Activated T-helper 1 cell treated with anti-CD3 and anti-CD28 coated beads, Interleukin-12 subunit alpha, Interleukin-12 subunit beta, Interleukin-2, Interleukin-4 antibody, amounts not matched to agents 30 ng/mL and 10 ng/mL and 1 ng/mL, durations not matched to agents 14 hours and 24 hours and 36 hours (primary cell): ENCODE data around the gene ACOT12. TPM values are rescaled to one million over a fixed set of nuclear protein-coding genes. Genes with fewer than 3 reads are reported as not detected.

Source experiments
- DNase-seq: peaks from one replicate; pipeline ENCODE4 v3.0.0; 2021; ENCODE audit warnings: low spot score
- H3K27ac Mint-ChIP-seq: one replicate; pipeline ENCODE4 v1.8.0; 2021; ENCODE audit warnings: mild to moderate bottlenecking, mixed read lengths
- H3K27me3 Mint-ChIP-seq: one replicate; pipeline ENCODE4 v1.8.0; 2022; ENCODE audit warnings: mild to moderate bottlenecking, moderate library complexity, mixed read lengths; ENCODE audit not compliant: insufficient read depth
- H3K36me3 Mint-ChIP-seq: one replicate; pipeline ENCODE4 v1.8.0; 2021; ENCODE audit warnings: low read depth, mixed read lengths
- H3K4me1 Mint-ChIP-seq: one replicate; pipeline ENCODE4 v1.8.0; 2021; ENCODE audit warnings: low read depth, mixed read lengths
- H3K4me3 Mint-ChIP-seq: one replicate; pipeline ENCODE4 v1.8.0; 2021; ENCODE audit warnings: mild to moderate bottlenecking, moderate library complexity, mixed read lengths
- H3K9me3 Mint-ChIP-seq: one replicate; pipeline ENCODE4 v1.8.0; 2021; ENCODE audit warnings: mixed read lengths
- intact Hi-C: fragments of 100-400 bp; cut with micrococcal nuclease; formaldehyde crosslinking; loops from one replicate; pipeline ENCODE4 v1.15.1; 2024
- total RNA-seq: library from RNA; stranded (reverse); gene quantifications from 2 replicates; pipeline ENCODE4 v1.2.3, GENCODE V29; 2022

ACOT12 gene
- total RNA-seq, 1 donor from 2014 or later, result not detected

GRCh38 chr5:81393430-81393782 is 528 bp downstream of the ACOT12 start:
- H3K27me3 Mint-ChIP-seq, result peaks cover 41% of the 10 kb centered on the region

DNA sequence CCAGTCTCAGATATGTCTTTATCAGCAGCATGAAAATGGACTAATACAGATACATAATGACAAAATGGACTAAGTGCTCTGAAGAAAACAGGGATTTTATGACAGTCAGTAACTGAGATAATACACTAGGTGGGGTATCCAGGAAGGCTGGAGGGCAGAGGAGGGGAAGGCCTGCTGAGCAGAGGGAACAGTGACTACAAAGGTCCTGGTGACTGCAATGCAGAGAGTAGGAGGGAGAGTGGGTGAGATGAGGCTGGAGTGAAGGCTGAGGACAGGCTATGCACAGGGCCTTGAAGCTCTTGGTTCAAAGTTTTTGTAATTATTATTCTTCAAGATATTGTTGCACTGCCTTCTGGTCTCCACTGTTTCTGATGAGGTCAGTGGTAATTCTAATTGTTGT is 4.9 kb downstream of the ACOT12 start:
- Mint-ChIP-seq H3K9me3 (no peaks in the 10 kb centered on the region), H3K4me3 (no peak overlapping the region), H3K27ac (no peak overlapping the region), H3K36me3 (no peaks in the 10 kb centered on the region), H3K4me1 (no peaks in the 10 kb centered on the region), H3K27me3 (peaks cover 25% of the 10 kb centered on the region)
- no peak for DNase-seq
- intact Hi-C loops, result no loop called here

More at GRCh38 chr5:81393430-81393782, 528 bp downstream of the ACOT12 start:
- Mint-ChIP-seq H3K9me3 (peaks cover 5% of the 10 kb centered on the region), H3K27ac (no peak overlapping the region), H3K4me1 (no peaks in the 10 kb centered on the region), H3K4me3 (no peak overlapping the region), H3K36me3 (no peaks in the 10 kb centered on the region)
- intact Hi-C loops, result no loop called here
- DNase-seq, result no peak

DNA sequence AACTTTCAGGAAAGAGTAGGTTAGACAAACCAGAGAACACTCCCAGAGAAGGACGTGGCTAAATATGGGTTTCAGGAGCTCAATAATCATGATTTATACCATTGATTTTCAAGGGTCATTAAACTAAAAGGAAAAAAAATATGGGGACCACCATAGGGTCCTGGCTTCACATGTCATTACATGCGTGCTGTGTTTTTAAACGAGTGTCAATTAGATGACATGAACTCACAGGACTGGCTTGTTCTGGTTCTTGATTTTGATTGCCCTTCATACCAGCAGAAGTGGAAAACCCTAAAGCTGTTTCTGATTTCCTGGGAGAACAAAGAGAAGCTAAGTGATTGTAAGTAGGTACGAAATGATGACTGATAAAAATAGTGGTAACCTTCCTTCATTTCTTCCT is 5.8 kb downstream of the ACOT12 start:
- intact Hi-C loops, result no loop called here
- peaks cover 21% of the 10 kb centered on the region for H3K27me3 Mint-ChIP-seq
- no peak for DNase-seq
- H3K36me3 Mint-ChIP-seq, result no peaks in the 10 kb centered on the region
- H3K27ac Mint-ChIP-seq, result no peak overlapping the region
- no peaks in the 10 kb centered on the region for H3K9me3 Mint-ChIP-seq
- no peak overlapping the region for H3K4me3 Mint-ChIP-seq
- no peaks in the 10 kb centered on the region for H3K4me1 Mint-ChIP-seq

DNA sequence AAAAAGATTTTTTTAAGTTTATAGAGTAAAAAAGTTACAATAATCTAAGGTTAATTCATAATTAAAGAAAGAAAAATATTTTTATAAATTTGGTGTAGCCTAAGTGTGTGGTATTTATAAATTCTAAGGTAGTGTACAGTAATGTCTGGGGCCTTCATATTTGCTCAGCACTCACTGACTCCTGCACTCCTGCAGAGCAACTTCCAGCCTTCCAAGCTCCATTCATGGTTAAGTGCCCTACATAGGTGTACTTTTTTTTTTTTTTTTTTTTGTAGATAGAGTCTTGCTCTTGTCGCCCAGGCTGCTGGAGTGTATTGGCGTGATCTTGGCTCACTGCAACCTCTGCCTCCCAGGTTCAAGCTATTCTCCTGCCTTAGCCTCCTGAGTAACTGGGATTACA is 10.1 kb downstream of the ACOT12 start:
- intact Hi-C loops, result no loop called here
- H3K9me3 Mint-ChIP-seq, result no peaks in the 10 kb centered on the region

GRCh38 chr5:81371354-81371876 is 22.5 kb downstream of the ACOT12 start:
- Mint-ChIP-seq H3K36me3 (no peaks in the 10 kb centered on the region), H3K4me1 (no peaks in the 10 kb centered on the region), H3K27me3 (peaks cover 16% of the 10 kb centered on the region), H3K27ac (no peak overlapping the region), H3K4me3 (no peak overlapping the region), H3K9me3 (no peaks in the 10 kb centered on the region)
- no peak for DNase-seq
- intact Hi-C loops, result no loop called here

More for the DNA sequence above, 10.1 kb downstream of the ACOT12 start:
- DNase-seq, result no peak
- Mint-ChIP-seq H3K4me3 (no peak overlapping the region), H3K27me3 (peaks cover 6% of the 10 kb centered on the region), H3K4me1 (no peaks in the 10 kb centered on the region), H3K36me3 (no peaks in the 10 kb centered on the region), H3K27ac (no peak overlapping the region)

DNA sequence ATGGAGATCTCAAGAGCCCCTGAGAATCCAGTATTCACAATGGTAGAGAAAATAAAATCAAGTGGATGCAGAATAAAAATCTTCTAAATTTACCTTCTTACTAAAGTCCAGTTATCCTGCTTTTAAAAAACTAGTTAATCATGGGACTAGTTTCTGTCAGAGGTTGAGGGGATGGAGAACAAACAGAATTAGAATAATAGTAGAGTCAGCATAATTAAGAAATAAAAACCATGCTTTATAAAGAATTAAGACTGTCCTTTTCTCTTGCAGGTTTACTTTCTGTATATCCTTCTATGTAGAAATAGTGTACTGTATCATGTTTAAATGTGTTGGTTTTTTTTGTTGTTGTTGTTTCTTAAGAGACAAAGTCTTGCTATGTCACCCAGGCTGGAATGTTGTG is 23.0 kb downstream of the ACOT12 start:
- H3K36me3 Mint-ChIP-seq, result no peaks in the 10 kb centered on the region
- no peaks in the 10 kb centered on the region for H3K9me3 Mint-ChIP-seq
- no peak for DNase-seq
- H3K27ac Mint-ChIP-seq, result no peak overlapping the region
- peaks cover 15% of the 10 kb centered on the region for H3K27me3 Mint-ChIP-seq
- H3K4me3 Mint-ChIP-seq, result no peak overlapping the region
- intact Hi-C loops, result no loop called here
- no peaks in the 10 kb centered on the region for H3K4me1 Mint-ChIP-seq

GRCh38 chr5:81365541-81365940 is 28.4 kb downstream of the ACOT12 start:
- Mint-ChIP-seq H3K27ac (no peak overlapping the region), H3K36me3 (no peaks in the 10 kb centered on the region), H3K4me3 (no peak overlapping the region), H3K9me3 (no peaks in the 10 kb centered on the region), H3K27me3 (peaks cover 19% of the 10 kb centered on the region), H3K4me1 (no peaks in the 10 kb centered on the region)
- intact Hi-C loops, result no loop called here
- DNase-seq, result no peak

DNA sequence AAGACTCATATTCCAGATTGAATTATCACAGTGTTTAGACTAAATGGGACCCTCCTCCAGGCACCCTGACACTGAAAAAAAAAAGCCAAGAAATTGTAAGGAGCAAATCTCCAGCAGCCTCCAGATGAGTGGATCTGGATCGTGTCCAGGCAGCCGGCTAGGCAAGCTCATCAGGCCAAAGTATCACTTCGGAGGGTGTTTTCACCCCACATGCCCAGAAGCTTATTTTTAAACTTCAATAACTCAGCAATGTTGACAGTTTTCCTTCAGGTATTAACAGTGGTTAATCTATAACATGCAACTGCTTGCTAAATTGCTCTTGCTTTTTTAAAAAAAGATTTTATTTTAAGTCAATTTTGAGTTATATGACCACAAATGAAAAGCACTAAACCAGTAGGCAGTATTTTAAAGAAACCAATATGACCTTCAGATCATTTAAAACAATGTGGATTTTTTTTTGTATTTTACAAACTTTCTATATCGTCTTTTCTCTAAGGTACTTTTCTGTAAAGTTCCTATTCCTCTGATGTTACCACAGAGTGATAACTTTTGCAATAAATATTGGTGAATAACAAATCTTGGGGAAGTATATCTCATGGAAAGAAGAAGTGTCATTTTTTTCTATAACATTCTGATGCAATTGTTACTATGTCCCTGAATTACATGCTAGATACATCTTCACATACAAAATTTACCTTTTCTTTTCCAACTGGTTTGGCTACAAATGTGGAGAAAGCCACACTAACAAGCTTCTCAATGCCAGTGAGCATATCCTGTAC is 30.7 kb downstream of the ACOT12 start:
- no peak for DNase-seq
- Mint-ChIP-seq H3K9me3 (no peaks in the 10 kb centered on the region), H3K4me3 (no peak overlapping the region), H3K36me3 (no peaks in the 10 kb centered on the region), H3K27ac (no peak overlapping the region), H3K4me1 (no peaks in the 10 kb centered on the region), H3K27me3 (peaks cover 17% of the 10 kb centered on the region)
- intact Hi-C loops, result no loop called here

DNA sequence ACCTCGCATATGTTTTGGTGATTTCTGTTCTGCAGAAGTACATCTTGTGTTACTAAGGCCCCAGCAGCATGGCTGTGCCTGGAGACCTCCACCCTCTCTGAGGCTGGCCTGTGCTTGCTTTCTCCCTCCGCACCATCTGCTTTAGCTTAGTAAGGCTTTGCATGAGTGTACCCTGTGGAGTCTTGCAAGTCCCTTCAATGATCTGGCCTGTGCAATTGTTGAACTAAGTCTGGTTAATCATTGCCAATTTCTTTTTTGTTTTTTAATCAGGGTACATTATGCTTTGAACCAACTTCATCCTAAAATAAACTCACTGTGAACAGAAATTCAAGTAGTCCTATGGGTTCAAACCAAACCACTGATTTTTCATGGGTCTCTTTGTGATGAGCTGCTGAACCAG is 32.3 kb downstream of the ACOT12 start:
- intact Hi-C loops, result no loop called here
- Mint-ChIP-seq H3K27me3 (peaks cover 12% of the 10 kb centered on the region), H3K4me3 (no peak overlapping the region), H3K9me3 (no peaks in the 10 kb centered on the region), H3K27ac (no peak overlapping the region), H3K36me3 (no peaks in the 10 kb centered on the region), H3K4me1 (no peaks in the 10 kb centered on the region)
- no peak for DNase-seq

DNA sequence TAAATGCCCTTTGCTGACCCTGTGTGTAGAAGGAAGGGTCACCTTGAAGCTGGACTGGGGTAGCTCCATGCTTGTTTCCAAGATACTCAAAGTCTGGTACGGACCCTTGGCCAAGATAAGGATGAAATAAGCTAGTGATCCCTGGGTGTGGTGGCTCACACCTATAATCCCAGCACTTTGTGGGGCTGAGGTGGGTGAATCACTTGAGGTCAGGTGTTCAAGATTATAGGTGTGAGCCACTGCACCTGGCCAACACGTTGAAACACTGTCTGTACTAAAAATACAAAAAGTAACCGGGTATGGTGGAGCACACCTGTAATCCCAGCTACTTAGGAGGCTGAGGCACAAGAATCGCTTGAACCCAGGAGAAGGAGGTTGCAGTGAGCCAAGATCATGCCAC is 33.3 kb downstream of the ACOT12 start:
- H3K36me3 Mint-ChIP-seq, result no peaks in the 10 kb centered on the region
- H3K4me1 Mint-ChIP-seq, result no peaks in the 10 kb centered on the region
- H3K27ac Mint-ChIP-seq, result no peak overlapping the region
- peaks cover 7% of the 10 kb centered on the region for H3K27me3 Mint-ChIP-seq
- intact Hi-C loops, result no loop called here
- H3K9me3 Mint-ChIP-seq, result no peaks in the 10 kb centered on the region
- no peak overlapping the region for H3K4me3 Mint-ChIP-seq
- DNase-seq, result no peak

DNA sequence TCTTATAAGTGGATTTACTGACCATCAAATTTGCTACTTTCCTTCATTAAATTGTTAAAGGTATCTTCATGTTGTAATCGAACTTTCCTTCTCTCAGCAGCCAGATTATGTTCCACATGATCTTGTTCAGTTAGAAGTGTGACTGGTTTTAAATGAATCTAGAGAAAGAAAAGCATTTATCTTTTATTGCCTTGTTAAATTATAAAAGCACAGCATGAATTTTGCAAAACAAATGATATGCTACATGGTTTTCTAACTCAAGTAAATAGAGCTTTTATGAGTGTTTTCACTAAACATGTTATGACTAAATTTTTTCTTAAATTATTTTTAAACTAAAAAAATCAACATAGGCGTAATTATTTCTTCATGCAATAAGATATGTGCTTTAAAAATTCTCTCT is 34.1 kb downstream of the ACOT12 start:
- H3K4me1 Mint-ChIP-seq, result no peaks in the 10 kb centered on the region
- H3K27ac Mint-ChIP-seq, result no peak overlapping the region
- H3K9me3 Mint-ChIP-seq, result no peaks in the 10 kb centered on the region
- no peak for DNase-seq
- H3K4me3 Mint-ChIP-seq, result no peak overlapping the region
- intact Hi-C loops, result no loop called here
- peaks cover 2% of the 10 kb centered on the region for H3K27me3 Mint-ChIP-seq
- no peaks in the 10 kb centered on the region for H3K36me3 Mint-ChIP-seq

GRCh38 chr5:81359108-81359507 is 34.8 kb downstream of the ACOT12 start:
- intact Hi-C loops, result no loop called here
- Mint-ChIP-seq H3K4me3 (no peak overlapping the region), H3K27me3 (peaks cover 2% of the 10 kb centered on the region), H3K27ac (no peak overlapping the region), H3K4me1 (no peaks in the 10 kb centered on the region), H3K36me3 (no peaks in the 10 kb centered on the region), H3K9me3 (no peaks in the 10 kb centered on the region)
- DNase-seq, result no peak

DNA sequence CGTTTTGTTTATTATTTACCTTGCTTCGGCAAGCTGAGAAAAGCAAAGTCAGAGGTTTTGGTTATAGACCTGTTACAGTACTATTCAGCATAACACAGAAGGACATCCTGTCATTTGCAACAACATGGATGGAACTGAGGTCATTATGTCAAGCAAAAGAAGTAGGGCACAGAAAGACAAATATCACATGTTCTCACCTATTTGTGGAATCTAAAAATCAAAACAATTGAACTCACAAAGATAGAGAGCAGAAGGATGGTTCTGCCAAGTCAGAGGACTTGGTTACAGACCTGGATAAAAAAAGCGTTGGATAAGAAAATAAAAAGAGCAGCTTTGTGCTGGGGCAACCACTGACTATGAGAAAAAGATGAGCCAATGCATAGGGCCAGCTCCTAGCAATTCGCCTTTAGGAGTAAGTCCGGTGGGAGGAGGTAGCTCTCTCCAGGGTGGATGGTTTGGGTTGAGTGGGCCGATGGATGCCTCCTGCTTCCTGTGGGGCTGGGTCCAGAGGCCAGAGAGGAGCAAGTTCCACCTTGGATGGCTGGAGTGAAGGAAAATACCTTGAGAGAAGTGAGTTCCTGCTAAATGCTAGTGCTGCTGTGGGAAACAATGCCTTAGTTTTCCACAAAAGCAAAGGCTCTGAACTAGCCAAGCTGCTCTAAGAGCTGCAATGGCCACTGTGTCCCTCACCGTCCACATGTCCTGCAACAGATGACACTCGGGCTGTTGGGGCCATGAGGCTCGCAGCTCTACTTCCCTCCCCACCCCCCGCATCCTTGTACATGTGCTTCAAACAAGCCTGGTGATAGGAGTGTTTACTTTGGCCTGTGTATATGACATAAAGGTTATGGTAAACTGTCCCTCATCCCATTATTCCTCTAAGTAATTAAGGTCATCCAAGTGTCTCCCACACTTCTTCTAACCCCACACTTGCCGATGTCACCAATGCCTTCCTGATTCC is 38.4 kb downstream of the ACOT12 start:
- no peak for DNase-seq
- Mint-ChIP-seq H3K4me3 (no peak overlapping the region), H3K27ac (no peak overlapping the region), H3K9me3 (no peaks in the 10 kb centered on the region), H3K27me3 (peaks cover 8% of the 10 kb centered on the region), H3K36me3 (no peaks in the 10 kb centered on the region), H3K4me1 (no peaks in the 10 kb centered on the region)
- intact Hi-C loops, result no loop called here
